Measurements from ENCODE around the gene ELF2.

- no peak for TF ChIP-seq POLR2A (IDR thresholded peaks at IDR 0.05)
- TF ChIP-seq, protein P1, sequence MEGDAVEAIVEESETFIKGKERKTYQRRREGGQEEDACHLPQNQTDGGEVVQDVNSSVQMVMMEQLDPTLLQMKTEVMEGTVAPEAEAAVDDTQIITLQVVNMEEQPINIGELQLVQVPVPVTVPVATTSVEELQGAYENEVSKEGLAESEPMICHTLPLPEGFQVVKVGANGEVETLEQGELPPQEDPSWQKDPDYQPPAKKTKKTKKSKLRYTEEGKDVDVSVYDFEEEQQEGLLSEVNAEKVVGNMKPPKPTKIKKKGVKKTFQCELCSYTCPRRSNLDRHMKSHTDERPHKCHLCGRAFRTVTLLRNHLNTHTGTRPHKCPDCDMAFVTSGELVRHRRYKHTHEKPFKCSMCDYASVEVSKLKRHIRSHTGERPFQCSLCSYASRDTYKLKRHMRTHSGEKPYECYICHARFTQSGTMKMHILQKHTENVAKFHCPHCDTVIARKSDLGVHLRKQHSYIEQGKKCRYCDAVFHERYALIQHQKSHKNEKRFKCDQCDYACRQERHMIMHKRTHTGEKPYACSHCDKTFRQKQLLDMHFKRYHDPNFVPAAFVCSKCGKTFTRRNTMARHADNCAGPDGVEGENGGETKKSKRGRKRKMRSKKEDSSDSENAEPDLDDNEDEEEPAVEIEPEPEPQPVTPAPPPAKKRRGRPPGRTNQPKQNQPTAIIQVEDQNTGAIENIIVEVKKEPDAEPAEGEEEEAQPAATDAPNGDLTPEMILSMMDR (IDR thresholded peaks at IDR 0.05) = no peak
These were observed 23.5 kb upstream of the ELF2 start for GRCh38 chr4:139200506-139200905.
